Ovary (tissue), 9 donors: ENCODE measurements around the gene IPO9. TPM values are rescaled to one million over a fixed set of nuclear protein-coding genes. Genes with fewer than 3 reads are reported as not detected.
"Not testable (repeated sequence)": the region's sequence is repeated elsewhere in the genome, so short reads cannot be mapped to it uniquely, and the experiment has no call there.

Source experiments
- DNase-seq, 5 donors: peaks; one replicate each; pipeline ENCODE4 v3.0.0-alpha.2; 2019 to 2020
- H3K27ac ChIP-seq, 2 donors: fragments of 200-600 bp; one replicate each; pipeline versions ENCODE4 v1.5.1 to v1.8.0; 2019 to 2022
- H3K27me3 ChIP-seq: fragments of 200-600 bp; one replicate; pipeline ENCODE4 v1.8.0; 2022
- H3K36me3 ChIP-seq: fragments of 200-600 bp; sonication (generic); one replicate; pipeline ENCODE4 v1.5.1; 2019
- H3K4me1 ChIP-seq: one replicate; pipeline ENCODE4 v1.8.1; 2013; ENCODE audit warnings: mild to moderate bottlenecking, moderate library complexity; ENCODE audit not compliant: insufficient read depth
- H3K4me3 ChIP-seq: fragments of 200-600 bp; sonication (generic); one replicate; pipeline ENCODE4 v1.5.1; 2017
- H3K9me3 ChIP-seq, 2 donors: fragments of 200-600 bp in 1 of 2; sonication (generic) in 1 of 2; one replicate each; pipeline versions ENCODE4 v1.5.1 to v1.8.1; 2013 to 2019; ENCODE audit warnings: mild to moderate bottlenecking in 1 of 2, moderate library complexity in 1 of 2
- EP300 ChIP-seq: sonication (generic); formaldehyde crosslinking; IDR thresholded peaks from one replicate; pipeline ENCODE4 v1.6.1; 2017; ENCODE audit warnings: antibody characterized with exemption
- POLR2A ChIP-seq: fragments of 450-650 bp; IDR thresholded peaks from one replicate; pipeline ENCODE4 v1.6.1; 2017; ENCODE audit warnings: antibody characterized with exemption, mild to moderate bottlenecking, moderate library complexity
- WGBS, 3 donors: extraction: QIAGEN DNeasy Blood & Tissue Kit in 1 of 3; methylation state at CpG; one replicate each; pipeline versions ENCODE4 v1.1.5 to v1.1.7; 2013 to 2017; 5-methylcytosine and 5-hydroxymethylcytosine counted together
- intact Hi-C, 4 donors: fragments of 100-400 bp; cut with DNase I; formaldehyde crosslinking; loops; one replicate each; pipeline versions ENCODE4 v1.11.0 to v1.15.1; 2022 to 2023
- polyA plus RNA-seq, 2 donors: library from polyadenylated mRNA; stranded (reverse); fragments of 200-250 nt in 1 of 2; fragments of 350-450 nt in 1 of 2; fragmentation: Illumina TruSeq in 1 of 2; extraction: RNeasy Lipid Tissue Mini Kit (QIAGEN cat#74804) in 1 of 2; gene quantifications; one replicate each; pipeline ENCODE4 v1.2.3, GENCODE V29; 2013 to 2014
- total RNA-seq, 7 donors: library from RNA; depleted of rRNA in 2 of 7; stranded (reverse); fragments of >200 nt in 2 of 7; fragmentation: NEBNext Ultra II Directional in 3 of 7; extraction: Animal tissue kit (Norgen Biotek cat#: 25700) in 3 of 7; gene quantifications; one replicate each; pipeline versions ENCODE4 v1.1.0 to v1.2.4, GENCODE V29; 2016 to 2023
- TF ChIP-seq, protein P1 (sequence below), 3 donors: fragments of 450-650 bp in 2 of 3; fragments of 200-600 bp in 1 of 3; IDR thresholded peaks; one replicate each; pipeline versions ENCODE4 v1.5.1 to v1.8.0; 2016 to 2022; ENCODE audit warnings: antibody characterized with exemption in 3 of 3, mild to moderate bottlenecking in 1 of 3
- donor health status: DM: no; HTN: no; CAD: no; lungs with moderate emphysema.
- donor health status: DM: no; HTN: no; CAD: no.
- donor health status: Bipolar disorder and iron deficiency.
- donor health status: DM: yes; HTN: yes; CAD: no.
- donor health status: DM: no; HTN: no; CAD: no.
- donor health status: DM: yes; HTN: yes; CAD: no.

Gene IPO9
- total and polyA plus RNA-seq, 9 donors = 12.9 to 43.8 (median 39.4) TPM

DNA sequence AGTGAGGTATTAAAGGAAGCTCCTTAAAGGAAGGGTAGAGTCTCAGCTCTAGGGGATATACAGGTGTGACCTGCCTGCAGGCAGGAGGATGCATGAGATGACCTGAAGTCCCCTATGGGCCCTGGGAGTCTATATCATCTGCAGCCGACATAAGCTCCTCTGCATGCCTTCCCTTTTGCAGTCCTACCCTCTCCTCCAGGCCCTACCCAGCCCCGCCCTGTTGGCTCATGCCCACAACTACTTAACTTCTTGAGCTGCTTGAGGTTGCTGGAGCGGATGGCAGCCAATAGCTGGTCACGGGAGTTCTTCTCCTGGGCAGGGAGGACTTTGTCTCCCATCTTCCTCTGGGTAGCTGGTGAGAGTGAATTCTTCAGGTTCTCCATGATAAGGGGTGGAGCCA lies 70.0 kb downstream of the IPO9 start:
- Histone ChIP-seq H3K27ac (peak overlapping the region in 1 of 2 donors; percentile 79), H3K27me3 (no peaks in the 10 kb centered on the region), H3K4me3 (no peak overlapping the region), H3K36me3 (no peaks in the 10 kb centered on the region), H3K9me3 (no peaks in the 10 kb centered on the region), H3K4me1 (peaks cover 27% of the 10 kb centered on the region)
- DNase-seq = no peak
- TF ChIP-seq POLR2A (no peak), EP300 (no peak)
- TF ChIP-seq, protein P1, sequence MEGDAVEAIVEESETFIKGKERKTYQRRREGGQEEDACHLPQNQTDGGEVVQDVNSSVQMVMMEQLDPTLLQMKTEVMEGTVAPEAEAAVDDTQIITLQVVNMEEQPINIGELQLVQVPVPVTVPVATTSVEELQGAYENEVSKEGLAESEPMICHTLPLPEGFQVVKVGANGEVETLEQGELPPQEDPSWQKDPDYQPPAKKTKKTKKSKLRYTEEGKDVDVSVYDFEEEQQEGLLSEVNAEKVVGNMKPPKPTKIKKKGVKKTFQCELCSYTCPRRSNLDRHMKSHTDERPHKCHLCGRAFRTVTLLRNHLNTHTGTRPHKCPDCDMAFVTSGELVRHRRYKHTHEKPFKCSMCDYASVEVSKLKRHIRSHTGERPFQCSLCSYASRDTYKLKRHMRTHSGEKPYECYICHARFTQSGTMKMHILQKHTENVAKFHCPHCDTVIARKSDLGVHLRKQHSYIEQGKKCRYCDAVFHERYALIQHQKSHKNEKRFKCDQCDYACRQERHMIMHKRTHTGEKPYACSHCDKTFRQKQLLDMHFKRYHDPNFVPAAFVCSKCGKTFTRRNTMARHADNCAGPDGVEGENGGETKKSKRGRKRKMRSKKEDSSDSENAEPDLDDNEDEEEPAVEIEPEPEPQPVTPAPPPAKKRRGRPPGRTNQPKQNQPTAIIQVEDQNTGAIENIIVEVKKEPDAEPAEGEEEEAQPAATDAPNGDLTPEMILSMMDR (IDR thresholded peaks at IDR 0.05) = no peak
- WGBS, 3 donors = 77 to 93% (median 86%) methylated on average over 4 of the region's 4 CpGs
- intact Hi-C loops = loop anchor here (5.0 to 10.0 kb wide), 6 partner anchors 43 to 236 kb away; partner anchors contain the start of genes GPR37L1 (in 1 of the 4), LMOD1 (in 1 of the 4) and RNPEP (in 1 of the 4)

DNA sequence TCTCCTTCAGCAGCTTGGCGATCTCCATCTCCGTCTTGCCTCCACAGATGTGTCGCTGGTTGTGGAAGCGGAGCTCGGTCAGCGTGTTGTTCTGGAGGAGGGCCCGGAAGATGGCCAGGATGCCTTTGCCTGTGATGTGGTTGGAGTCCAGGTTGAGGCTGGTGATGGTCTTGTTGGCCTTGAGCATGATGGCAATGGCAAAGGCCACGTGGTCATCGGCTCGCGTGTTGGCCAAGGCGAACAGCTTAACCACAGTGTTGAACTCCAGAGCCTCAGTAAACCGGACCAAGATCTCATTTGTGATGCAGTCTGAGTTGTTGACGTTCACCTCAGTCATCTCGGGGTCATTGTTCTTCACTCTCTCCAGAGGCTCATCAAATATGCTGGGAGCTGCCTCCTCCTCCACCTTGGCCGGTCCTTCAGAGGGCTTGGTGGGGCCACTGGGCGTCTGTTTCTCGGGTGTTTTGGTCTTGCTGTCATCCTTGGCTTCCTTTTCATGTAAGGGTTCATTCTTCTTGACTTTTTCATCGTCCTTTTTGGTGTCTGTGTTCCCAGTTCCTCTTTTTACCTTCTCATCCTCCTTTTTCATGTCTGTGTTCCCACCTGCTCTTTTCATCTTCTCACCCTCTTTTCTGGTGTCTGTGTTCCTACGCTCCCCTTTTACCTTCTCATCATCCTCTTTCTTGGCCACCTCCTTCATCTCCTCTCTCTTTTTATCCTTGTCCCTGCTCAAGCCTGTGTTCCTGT lies 70.9 kb downstream of the IPO9 start:
- intact Hi-C loops = loop anchor here (5.0 to 10.0 kb wide), 6 partner anchors 42 to 235 kb away; partner anchors contain the start of genes GPR37L1 (in 1 of the 4), LMOD1 (in 1 of the 4) and RNPEP (in 1 of the 4)
- Histone ChIP-seq H3K36me3 (no peaks in the 10 kb centered on the region), H3K27ac (peak overlapping the region; percentile 72 to 79), H3K4me1 (peaks cover 27% of the 10 kb centered on the region), H3K9me3 (no peaks in the 10 kb centered on the region), H3K4me3 (no peak overlapping the region), H3K27me3 (no peaks in the 10 kb centered on the region)
- DNase-seq = no peak
- 89 to 90% (median 90%) methylated on average over 20 of the region's 20 CpGs for WGBS, 3 donors
- TF ChIP-seq, protein P1 (IDR thresholded peaks at IDR 0.05) = no peak
- TF ChIP-seq EP300 (no peak), POLR2A (no peak)

DNA sequence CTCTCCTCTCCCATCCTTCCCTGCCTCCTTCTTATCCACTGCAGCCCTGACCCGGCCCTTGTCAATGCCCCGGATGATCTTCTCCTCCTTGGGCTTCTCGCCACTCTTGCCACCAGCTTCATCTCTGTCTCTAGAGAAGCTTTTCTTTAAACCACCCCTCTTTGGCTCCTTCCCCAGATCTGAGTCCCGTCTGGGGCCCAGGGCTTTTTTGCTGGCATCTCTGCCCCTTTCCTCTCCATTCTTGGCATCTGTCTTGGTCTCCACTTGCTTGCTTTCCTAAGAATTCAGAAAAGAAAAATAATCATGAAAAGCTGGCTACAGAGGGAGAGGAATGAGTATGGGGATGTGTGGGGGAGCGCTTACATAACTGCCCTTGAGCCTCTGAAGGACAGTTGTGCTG lies 71.5 kb downstream of the IPO9 start:
- TF ChIP-seq, protein P1 (IDR thresholded peaks at IDR 0.05) = no peak
- no peak for TF ChIP-seq EP300
- no peak for TF ChIP-seq POLR2A
- H3K4me1 ChIP-seq = peaks cover 31% of the 10 kb centered on the region
- DNase-seq = no peak
- 22 to 47% (median 25%) methylated on average over 5 of the region's 5 CpGs for WGBS, 3 donors
- H3K9me3 ChIP-seq = no peaks in the 10 kb centered on the region
- intact Hi-C loops = no loop called here
- H3K27me3 ChIP-seq = no peaks in the 10 kb centered on the region
- H3K36me3 ChIP-seq = no peaks in the 10 kb centered on the region
- no peak overlapping the region for H3K4me3 ChIP-seq
- H3K27ac ChIP-seq = peak overlapping the region; percentile 72 to 79

DNA sequence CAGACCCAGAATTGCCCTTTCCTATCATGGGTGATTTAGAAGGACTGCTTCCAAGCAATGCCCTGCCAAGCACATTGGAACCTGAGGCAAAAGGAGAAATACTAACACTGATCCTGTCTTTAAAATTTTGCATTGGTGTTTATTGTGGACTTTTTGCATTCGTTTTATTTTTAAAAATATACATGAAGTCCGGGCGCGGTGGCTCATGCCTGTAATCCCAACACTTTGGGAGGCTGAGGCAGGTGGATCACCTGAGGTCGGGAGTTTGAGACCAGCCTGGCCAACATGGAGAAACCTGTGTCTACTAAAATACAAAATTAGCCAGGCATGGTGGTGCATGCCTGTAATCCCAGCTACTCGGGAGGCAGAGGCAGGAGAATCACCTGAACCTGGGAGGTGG lies 72.1 kb downstream of the IPO9 start:
- Histone ChIP-seq H3K4me1 (peaks cover 36% of the 10 kb centered on the region), H3K27ac (peak overlapping the region in 1 of 2 donors; percentile 79)
- H3K27me3 ChIP-seq, H3K4me3 ChIP-seq, H3K9me3 ChIP-seq, DNase-seq, H3K36me3 ChIP-seq, intact Hi-C loops: not testable (repeated sequence)
- WGBS, 3 donors = 75 to 80% (median 79%) methylated on average over 6 of the region's 6 CpGs

DNA sequence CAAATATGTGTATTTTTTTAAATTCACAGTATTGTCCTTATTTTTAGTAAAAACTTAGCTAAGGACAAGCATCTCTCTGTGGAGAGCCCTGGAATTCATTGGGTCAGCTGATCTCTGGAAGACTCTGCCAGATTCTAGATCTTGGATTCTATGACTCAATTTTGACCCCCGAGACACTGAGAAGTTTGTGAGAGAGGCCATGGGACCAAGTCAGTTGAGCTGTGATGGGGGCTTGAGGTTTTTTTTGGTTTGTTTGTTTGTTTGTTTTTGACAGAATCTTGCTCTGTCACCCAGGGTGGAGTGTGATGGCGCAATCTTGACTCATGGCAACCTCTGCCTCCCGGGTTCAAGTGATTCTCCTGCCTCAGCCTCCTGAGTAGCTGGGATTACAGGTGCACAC lies 73.2 kb downstream of the IPO9 start:
- Histone ChIP-seq H3K27ac (peak overlapping the region in 1 of 2 donors; percentile 94), H3K27me3 (no peaks in the 10 kb centered on the region), H3K4me1 (peaks cover 45% of the 10 kb centered on the region), H3K4me3 (no peak overlapping the region), H3K36me3 (no peaks in the 10 kb centered on the region), H3K9me3 (no peaks in the 10 kb centered on the region)
- intact Hi-C loops = no loop called here
- WGBS, 3 donors = 65 to 79% (median 77%) methylated on average over 3 of the region's 3 CpGs
- no peak for DNase-seq
- TF ChIP-seq, protein P1 (IDR thresholded peaks at IDR 0.05) = no peak
- TF ChIP-seq EP300 (no peak), POLR2A (no peak)
